ENCODE results near the gene TSPAN31. TPM values are rescaled to one million over a fixed set of nuclear protein-coding genes. Genes with fewer than 3 reads are reported as not detected.

TSPAN31 gene
- total and polyA plus RNA-seq, 8 donors: 10.1 to 46.8 (median 19.4) TPM

GRCh38 chr12:57736741-57737466 lies 7.9 kb upstream of the TSPAN31 start:
- H3K4me1 ChIP-seq: peaks cover 32 to 53% (median 41%) of the 10 kb centered on the region in 4 donors
- 12 to 26% (median 20%) methylated on average over 26 to 31 of the region's 31 CpGs for WGBS, 5 donors
- no peak for DNase-seq
- intact Hi-C loops (cut with DNase I; ENCODE audit: low total_unique reads): no loop called here
- H3K36me3 ChIP-seq: peaks cover 0 to 26% (median 2%) of the 10 kb centered on the region in 4 donors
- H3K4me3 ChIP-seq: peak overlapping the region in 3 of 4 donors; percentile 37 to 48 (median 38)
- no peak for TF ChIP-seq CTCF (IDR thresholded peaks at IDR 0.05)
- no peak for TF ChIP-seq EP300 (IDR thresholded peaks at IDR 0.05)
- TF ChIP-seq POLR2AphosphoS5 (IDR thresholded peaks at IDR 0.05): no peak
- TF ChIP-seq POLR2A (IDR thresholded peaks at IDR 0.05): no peak
- peaks cover 16 to 97% (median 62%) of the 10 kb centered on the region in 3 donors for H3K27me3 ChIP-seq
- no peak overlapping the region for H3K27ac ChIP-seq
- no peaks in the 10 kb centered on the region for H3K9me3 ChIP-seq

DNA sequence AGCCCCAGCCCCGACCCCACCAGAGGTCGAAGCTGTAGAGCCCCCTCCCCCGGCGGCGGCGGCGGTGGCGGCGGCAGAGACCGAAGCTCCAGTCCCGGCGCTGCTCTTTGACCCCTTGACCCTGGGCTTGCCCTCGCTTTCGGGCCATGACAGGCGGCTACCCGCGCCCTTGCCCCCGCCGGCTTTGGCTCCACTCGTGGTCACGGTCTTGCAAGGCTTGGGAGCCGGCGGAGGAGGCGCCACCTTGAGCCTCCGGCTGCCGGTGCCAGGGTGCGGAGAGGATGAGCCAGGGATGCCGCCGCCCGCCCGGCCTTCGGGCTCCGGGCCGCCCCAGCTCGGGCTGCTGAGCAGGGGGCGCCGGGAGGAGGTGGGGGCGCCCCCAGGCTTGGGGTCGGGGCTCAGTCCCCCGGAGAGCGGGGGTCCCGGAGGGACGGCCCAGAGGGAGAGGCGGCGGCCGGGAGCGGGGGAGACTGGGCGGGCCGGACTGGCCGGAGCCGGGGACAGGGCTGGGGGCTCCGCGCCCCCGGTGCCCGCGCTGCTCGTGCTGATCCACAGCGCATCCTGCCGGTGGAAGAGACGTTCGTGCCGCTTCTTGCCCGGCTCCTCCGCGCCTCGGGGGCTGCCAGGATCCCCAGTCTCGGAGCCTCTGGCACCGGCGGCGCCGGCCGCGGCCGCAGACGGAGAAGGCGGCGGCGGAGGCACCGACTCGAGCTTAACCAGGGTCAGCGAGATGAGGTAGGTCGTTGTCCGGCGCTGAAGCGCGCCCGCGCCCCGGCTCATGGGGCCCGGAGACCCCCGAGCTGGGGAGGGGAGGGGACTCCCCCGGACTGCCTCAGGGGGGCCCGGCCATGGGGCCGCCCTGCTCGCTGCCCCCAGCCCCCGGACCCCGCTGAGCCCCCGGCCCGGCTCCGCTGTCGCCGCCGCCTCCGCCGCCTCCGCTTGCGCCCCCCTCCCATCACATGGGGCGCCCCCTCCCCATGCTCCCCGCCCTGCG lies 7.1 kb upstream of the TSPAN31 start:
- peak in 1 of 2 donors; percentile 67 for DNase-seq
- Histone ChIP-seq H3K4me1 (peaks cover 32 to 60% (median 41%) of the 10 kb centered on the region in 4 donors), H3K4me3 (peak overlapping the region; percentile 30 to 48 (median 38)), H3K36me3 (peaks cover 0 to 18% (median under 1%) of the 10 kb centered on the region in 4 donors), H3K27me3 (peaks cover 16 to 100% (median 62%) of the 10 kb centered on the region in 3 donors), H3K9me3 (no peaks in the 10 kb centered on the region), H3K27ac (no peak overlapping the region)
- intact Hi-C loops (cut with DNase I; ENCODE audit: low total_unique reads): no loop called here
- WGBS, 5 donors: 13 to 31% (median 25%) methylated on average over 12 to 110 of the region's 110 CpGs
- TF ChIP-seq POLR2A (IDR thresholded peaks at IDR 0.05) (no peak), EP300 (IDR thresholded peaks at IDR 0.05) (no peak), CTCF (IDR thresholded peaks at IDR 0.05) (no peak), POLR2AphosphoS5 (IDR thresholded peaks at IDR 0.05) (no peak)

DNA sequence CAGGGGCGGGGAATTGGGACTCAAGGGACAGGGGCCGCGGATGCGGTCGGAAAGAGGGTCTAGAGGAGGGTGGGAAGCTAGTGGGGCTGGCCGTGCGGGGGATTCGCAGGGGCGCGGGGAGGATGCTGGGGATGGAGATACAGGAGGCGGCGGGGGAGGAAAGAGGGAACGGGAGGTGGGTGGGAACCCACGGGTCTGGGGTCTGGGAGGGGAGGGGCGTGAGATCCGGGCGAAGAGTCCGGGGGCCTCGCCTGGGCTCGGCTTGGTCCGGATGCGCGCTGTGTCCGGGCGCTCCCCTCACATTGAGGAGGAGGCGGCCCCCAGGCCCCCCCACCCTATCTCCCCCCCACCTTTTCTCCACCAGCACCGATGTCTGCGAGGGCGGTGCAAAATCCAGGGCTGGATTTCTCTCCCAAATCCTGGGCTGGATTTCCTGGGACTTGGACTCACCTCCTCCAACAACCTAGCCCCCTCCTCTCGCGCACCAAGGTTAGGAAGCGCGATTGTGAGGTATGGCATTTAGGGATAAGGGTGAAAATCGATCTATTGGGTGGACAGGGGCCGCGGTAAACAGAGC lies 6.1 kb upstream of the TSPAN31 start, which contains the start of gene AGAP2:
AGAP2 (minus strand) TSS at position 82 of the 577 bp plus-strand sequence. CDS start 496 bp downstream, outside the sequence.
- H3K27ac ChIP-seq: no peak within 1 kb of the TSS
- 14 to 49% (median 18%) methylated on average over 24 to 36 of the region's 36 CpGs for WGBS, 5 donors
- peak within 1 kb of the TSS; percentile 30 to 48 (median 38) for H3K4me3 ChIP-seq

More for the DNA sequence above, 6.1 kb upstream of the TSPAN31 start, which contains the start of gene AGAP2:
- Histone ChIP-seq H3K36me3 (peaks cover 0 to 8% (median 0%) of the 10 kb centered on the region in 4 donors), H3K27me3 (peaks cover 16 to 98% (median 62%) of the 10 kb centered on the region in 3 donors), H3K9me3 (no peaks in the 10 kb centered on the region), H3K4me1 (peaks cover 32 to 60% (median 41%) of the 10 kb centered on the region in 4 donors)
- peak in 1 of 2 donors; percentile 71 for DNase-seq
- TF ChIP-seq EP300 (IDR thresholded peaks at IDR 0.05): no peak
- TF ChIP-seq CTCF (IDR thresholded peaks at IDR 0.05): no peak
- no peak for TF ChIP-seq POLR2AphosphoS5 (IDR thresholded peaks at IDR 0.05)
- TF ChIP-seq POLR2A (IDR thresholded peaks at IDR 0.05): no peak
- intact Hi-C loops (cut with DNase I; ENCODE audit: low total_unique reads): no loop called here

All from stomach (tissue), 9 donors.